HCT116 (cell line): ENCODE results near the gene DDX56. TPM values are rescaled to one million over a fixed set of nuclear protein-coding genes. Genes with fewer than 3 reads are reported as not detected.

Experiments
- ATAC-seq: fragments of 200-7000 bp; cut with Tn5 transposase; 2 replicates; pipeline ENCODE4 v1.9.1; 2020; ENCODE audit warnings: mild to moderate bottlenecking, moderate library complexity
- BruUV-seq: library from RNA; stranded (reverse); fragments of 400-500 nt; replicated peaks from 2 replicates; lab custom pipeline; 2021; lab: Mats Ljungman, UMichigan
- CTCF ChIA-PET: fragments of 300-600 bp; sonication (Branson Sonifier 250); formaldehyde crosslinking; loops from one replicate; lab custom pipeline; 2021; ENCODE audit warnings: antibody characterized with exemption; lab: Charles Lee
- POLR2A ChIA-PET: fragments of 300-600, 350-600 bp; sonication (Branson Sonifier 250); formaldehyde crosslinking; loops from one replicate; lab custom pipeline; 2021; ENCODE audit warnings: antibody characterized with exemption; lab: Charles Lee
- RAD21 ChIA-PET, 2 experiments: fragments of 300-600 bp; sonication (Branson Sonifier 250); formaldehyde crosslinking; loops; one replicate each; lab custom pipeline; 2023; ENCODE audit warnings: low total read pairs in 2 of 2; ENCODE audit not compliant: uncharacterized antibody in 2 of 2, unreplicated experiment in 2 of 2, low non-redundant PET in 1 of 2; lab: Charles Lee
- DNase-seq: peaks from one replicate; pipeline ENCODE4 v3.0.0-alpha.2; 2010; ENCODE audit warnings: low read depth, low spot score
- H2AFZ ChIP-seq: fragments of 200-600 bp; shearing (Covaris generic), sonication (generic); 2 replicates; pipeline ENCODE4 v1.6.1; 2017; ENCODE audit warnings: low read depth, mixed run types, mixed read lengths, antibody characterized with exemption, low read length; ENCODE audit not compliant: poor library complexity, severe bottlenecking
- H3K27ac ChIP-seq: 2 replicates; pipeline ENCODE4 v1.5.1; 2012; ENCODE audit warnings: low read depth, low read length
- H3K27me3 ChIP-seq: fragments of 200-600 bp; sonication (generic); 2 replicates; pipeline ENCODE4 v1.6.1; 2016; ENCODE audit warnings: mixed run types, low read length, mixed read lengths; ENCODE audit not compliant: insufficient read depth
- H3K36me3 ChIP-seq, 2 experiments: fragments of 200-500 bp in 1 of 2; fragments of 200-600 bp in 1 of 2; sonication (Bioruptor generic) in 1 of 2; sonication (generic) in 1 of 2; 2 replicates each; pipeline versions ENCODE4 v1.5.1 to v1.6.1; 2014 to 2016; ENCODE audit warnings: low read length in 2 of 2, inconsistent platforms in 1 of 2, mixed read lengths in 1 of 2, mixed run types in 1 of 2; ENCODE audit not compliant: insufficient read depth in 2 of 2, control insufficient read depth in 1 of 2
- H3K4me1 ChIP-seq, 2 experiments: fragments of 200-600 bp in 1 of 2; sonication (generic) in 1 of 2; 2 replicates each; pipeline versions ENCODE4 v1.5.1 to v1.6.1; 2012 to 2017; ENCODE audit warnings: low read length in 2 of 2, inconsistent platforms in 1 of 2, mild to moderate bottlenecking in 1 of 2, mixed read lengths in 1 of 2, mixed run types in 1 of 2, moderate library complexity in 1 of 2; ENCODE audit not compliant: insufficient read depth in 2 of 2, control insufficient read depth in 1 of 2
- H3K4me2 ChIP-seq: fragments of 200-600 bp; sonication (generic); 2 replicates; pipeline ENCODE4 v1.6.1; 2017; ENCODE audit warnings: mixed run types, low read length, mixed read lengths
- H3K4me3 ChIP-seq, 2 experiments: fragments of 200-600 bp in 1 of 2; sonication (generic) in 1 of 2; replicated peaks in 1 of 2; 2 replicates each; pipeline ENCODE4 v1.5.1; 2011 to 2016; ENCODE audit warnings: low read length in 2 of 2, control low read depth in 1 of 2, low read depth in 1 of 2, mild to moderate bottlenecking in 1 of 2, mixed read lengths in 1 of 2, mixed run types in 1 of 2
- H3K79me2 ChIP-seq: fragments of 200-600 bp; sonication (generic); 2 replicates; pipeline ENCODE4 v1.6.1; 2017; ENCODE audit warnings: mild to moderate bottlenecking, mixed run types, low read length, moderate library complexity, mixed read lengths; ENCODE audit not compliant: insufficient read depth
- H3K9ac ChIP-seq: fragments of 200-600 bp; sonication (generic); 2 replicates; pipeline ENCODE4 v1.6.1; 2016; ENCODE audit warnings: low read length, mixed read lengths
- H3K9me2 ChIP-seq: fragments of 200-600 bp; sonication (generic), shearing (Covaris generic); 2 replicates; pipeline ENCODE4 v1.6.1; 2017; ENCODE audit warnings: mixed run types, mild to moderate bottlenecking, moderate library complexity; ENCODE audit not compliant: insufficient read depth
- H3K9me3 ChIP-seq, 2 experiments: fragments of 200-500 bp in 1 of 2; fragments of 200-600 bp in 1 of 2; sonication (Bioruptor generic) in 1 of 2; sonication (generic) in 1 of 2; 2 replicates each; pipeline ENCODE4 v1.6.1; 2014 to 2017; ENCODE audit warnings: low read length in 2 of 2, mixed read lengths in 2 of 2, inconsistent platforms in 1 of 2, low read depth in 1 of 2, mild to moderate bottlenecking in 1 of 2, mixed run types in 1 of 2, moderate library complexity in 1 of 2; ENCODE audit not compliant: control insufficient read depth in 1 of 2, insufficient read depth in 1 of 2
- H4K20me1 ChIP-seq: fragments of 200-600 bp; sonication (generic), shearing (Covaris generic); 2 replicates; pipeline ENCODE4 v1.6.1; 2017; ENCODE audit warnings: mixed run types, mild to moderate bottlenecking, moderate library complexity; ENCODE audit not compliant: insufficient read depth
- CBX3 ChIP-seq: IDR thresholded peaks from 2 replicates; pipeline ENCODE4 v1.6.1; 2012; ENCODE audit warnings: low read depth
- CEBPB ChIP-seq: IDR thresholded peaks from 2 replicates; pipeline ENCODE4 v1.6.1; 2012; ENCODE audit warnings: low read depth
- EGR1 ChIP-seq: IDR thresholded peaks from 2 replicates; pipeline ENCODE4 v1.6.1; 2012; ENCODE audit warnings: low read depth
- MAX ChIP-seq: IDR thresholded peaks from 2 replicates; pipeline ENCODE4 v1.6.1; 2012
- POLR2AphosphoS5 ChIP-seq: IDR thresholded peaks from 2 replicates; pipeline ENCODE4 v1.6.1; 2011; ENCODE audit warnings: mild to moderate bottlenecking, low read depth, low read length, moderate library complexity
- SIN3A ChIP-seq: IDR thresholded peaks from 2 replicates; pipeline ENCODE4 v1.6.1; 2012; ENCODE audit warnings: low read depth
- SRF ChIP-seq: IDR thresholded peaks from 2 replicates; pipeline ENCODE4 v1.6.1; 2012; ENCODE audit warnings: low read depth
- TCF7L2 ChIP-seq: IDR thresholded peaks from 2 replicates; pipeline ENCODE4 v1.7.0; 2011; ENCODE audit warnings: borderline replicate concordance, inconsistent platforms; ENCODE audit not compliant: insufficient read depth, insufficient read length; ENCODE audit errors: extremely low read depth
- YY1 ChIP-seq: IDR thresholded peaks from 2 replicates; pipeline ENCODE4 v1.6.1; 2011; ENCODE audit warnings: low read length, low read depth, moderate library complexity, mild to moderate bottlenecking; ENCODE audit not compliant: insufficient replicate concordance; ENCODE audit errors: extremely low read depth
- ZFX ChIP-seq: fragments of 450-650 bp; IDR thresholded peaks from 2 replicates; pipeline ENCODE4 v1.6.1; 2017
- intact Hi-C: fragments of 100-400 bp; cut with micrococcal nuclease; formaldehyde crosslinking; loops from 2 replicates; pipeline ENCODE4 v1.10.0; 2022
- total RNA-seq: library from RNA; stranded (reverse); gene quantifications from one replicate; pipeline ENCODE4 v1.2.1, GENCODE V29; 2021; ENCODE audit not compliant: unreplicated experiment

Gene DDX56
- total RNA-seq, 1 experiment from 2014 or later = 119 TPM

GRCh38 chr7:44608916-44609648 lies 35.4 kb upstream of the DDX56 start:
- ChIA-PET CTCF (no interaction called here), RAD21 (no interaction called here), POLR2A (no interaction called here)
- no peaks in the 10 kb centered on the region for H3K9me2 ChIP-seq
- no peak for ATAC-seq
- H3K9ac ChIP-seq = no peak overlapping the region
- H3K79me2 ChIP-seq = peaks cover 68% of the 10 kb centered on the region
- BruUV-seq = no TSS peak
- DNase-seq = no peak
- H2AFZ ChIP-seq = no peak overlapping the region
- no peak overlapping the region for H3K4me3 ChIP-seq
- no peaks in the 10 kb centered on the region for H3K27me3 ChIP-seq
- H3K36me3 ChIP-seq = no peaks in the 10 kb centered on the region
- H3K4me2 ChIP-seq = peak overlapping the region; percentile 8; the same call in 1 of the 2 replicates
- H4K20me1 ChIP-seq = no peaks in the 10 kb centered on the region
- H3K9me3 ChIP-seq = no peaks in the 10 kb centered on the region
- H3K4me1 ChIP-seq = peaks cover 17 to 32% of the 10 kb centered on the region in 2 experiments
- intact Hi-C loops = loop anchor here (5.0 kb wide), 1 partner anchor 138 kb away; the partner anchor contains the start of gene ZMIZ2
- no peak overlapping the region for H3K27ac ChIP-seq
- TF ChIP-seq YY1 (no peak), TCF7L2 (no peak), MAX (no peak), CBX3 (no peak), SIN3A (no peak), SRF (no peak), CEBPB (no peak), POLR2AphosphoS5 (no peak), ZFX (no peak), EGR1 (no peak)
